ENCODE measurements around the gene UBAP1L.
"Not testable (repeated sequence)": the region's sequence is repeated elsewhere in the genome, so short reads cannot be mapped to it uniquely, and the experiment has no call there.

The UBAP1L gene

DNA sequence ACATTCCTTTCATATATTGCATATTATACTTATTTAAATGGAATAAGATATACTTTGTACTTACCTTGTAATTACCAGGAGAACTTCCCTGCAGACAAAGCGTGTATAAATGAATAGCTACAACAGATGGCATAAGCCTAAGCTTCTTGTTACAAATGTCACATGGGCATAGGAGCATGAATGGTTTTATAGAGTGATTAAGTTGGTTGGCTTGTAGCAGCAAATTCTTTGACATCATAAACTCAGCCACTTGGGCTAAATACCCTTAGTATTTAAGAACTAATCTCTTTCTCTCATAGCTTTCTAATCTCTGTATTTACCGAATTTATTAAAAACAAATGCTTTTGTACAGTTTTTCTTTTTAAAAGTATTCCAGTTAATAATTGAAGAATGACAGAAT is at the start of gene UBAP1L:
UBAP1L (minus strand) TSS at position 115 of the 400 bp plus-strand sequence. CDS start 8,985 bp downstream, outside the sequence.
- DNase-seq = no peak

DNA sequence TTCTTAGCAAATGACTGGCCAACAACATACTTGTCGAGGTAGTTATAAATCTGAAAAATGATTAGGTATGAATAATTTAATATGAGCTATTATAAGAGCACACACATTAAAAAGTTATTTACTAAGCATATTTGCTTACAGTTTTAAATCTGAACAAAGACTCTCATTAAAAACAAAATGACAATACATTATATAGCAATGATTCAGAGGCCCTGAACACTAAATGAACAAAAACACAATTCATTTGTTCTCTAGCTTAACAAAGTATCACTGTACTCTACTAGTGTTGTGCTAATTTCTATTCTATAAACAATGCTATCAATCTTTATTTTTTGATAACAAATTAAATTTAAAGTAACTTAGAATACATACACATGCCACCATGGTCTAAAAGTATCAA is 49.1 kb upstream of the UBAP1L start:
- no peak for DNase-seq

DNA sequence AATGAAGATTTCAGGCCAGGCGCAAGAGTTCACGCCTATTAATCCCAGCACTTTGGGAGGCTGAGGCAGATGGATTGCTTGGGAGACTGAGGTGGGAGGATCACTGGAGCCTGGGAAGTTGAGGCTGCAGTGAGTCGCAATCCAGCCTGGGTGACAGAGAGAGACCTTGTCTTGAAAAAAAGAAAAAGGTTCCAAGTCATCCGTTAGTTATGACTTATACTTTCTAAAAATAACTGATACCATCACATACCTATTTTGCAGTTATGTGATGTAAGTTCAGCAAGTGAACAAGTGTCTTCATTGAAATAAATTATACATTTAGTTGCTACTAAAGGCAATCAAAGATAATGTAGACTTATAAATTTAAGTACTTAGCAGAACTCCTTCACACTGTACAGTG is 48.0 kb upstream of the UBAP1L start:
- DNase-seq = no peak

DNA sequence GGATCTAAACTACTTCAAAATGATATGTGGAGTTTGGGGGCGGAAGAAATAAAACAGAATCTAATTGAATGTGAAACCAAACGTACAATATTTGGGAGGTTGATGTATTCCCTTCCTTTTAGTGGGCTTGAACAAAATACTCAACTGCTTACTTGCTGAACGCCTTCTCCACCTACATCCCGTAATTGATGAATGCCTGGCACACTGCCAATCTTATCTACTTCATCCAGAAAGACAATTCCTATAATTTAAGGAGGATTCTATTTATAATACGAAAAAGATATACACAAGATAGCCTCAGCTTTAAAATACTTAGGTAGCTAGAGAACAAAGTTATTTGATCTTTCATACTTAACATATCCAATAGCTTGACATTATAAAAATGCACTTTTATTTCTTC is 41.7 kb upstream of the UBAP1L start:
- no peak for DNase-seq

DNA sequence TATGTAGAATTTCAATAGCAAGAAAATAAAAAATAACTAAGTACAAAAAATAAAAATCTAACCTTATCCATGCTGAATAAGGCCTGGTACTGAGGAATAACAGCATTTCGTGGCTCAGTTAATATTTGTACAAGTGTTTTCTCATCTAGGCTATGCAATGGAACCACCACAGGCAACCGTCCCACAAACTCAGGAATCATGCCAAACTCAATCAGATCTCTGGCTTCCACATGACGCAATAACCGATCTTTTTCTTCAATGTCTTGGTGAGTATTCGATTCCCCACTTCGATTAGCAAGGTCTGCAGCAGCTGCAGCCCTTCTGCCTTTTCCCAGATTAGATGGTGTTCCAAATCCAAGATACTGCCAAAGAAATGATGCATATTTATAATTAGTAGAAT is 39.7 kb upstream of the UBAP1L start:
- DNase-seq = no peak

DNA sequence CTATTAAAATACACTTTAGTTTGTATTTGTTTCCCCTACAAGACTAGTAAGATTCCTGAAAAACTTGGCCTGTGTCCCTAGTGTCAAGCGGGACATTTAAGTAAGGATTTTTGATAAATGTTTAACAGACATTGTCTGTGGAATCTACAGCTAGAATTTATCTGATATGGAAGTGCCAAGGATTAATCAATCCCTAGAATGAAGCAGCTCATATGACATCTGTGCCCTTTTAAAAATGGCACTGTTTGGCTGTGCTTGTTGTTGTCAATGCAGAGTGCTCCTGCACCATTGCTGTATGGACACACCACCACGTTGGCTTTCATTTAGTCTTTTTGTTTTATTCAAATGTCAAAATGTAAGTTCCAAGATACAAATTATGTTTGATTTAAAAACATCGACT is 32.9 kb upstream of the UBAP1L start:
- DNase-seq = no peak

DNA sequence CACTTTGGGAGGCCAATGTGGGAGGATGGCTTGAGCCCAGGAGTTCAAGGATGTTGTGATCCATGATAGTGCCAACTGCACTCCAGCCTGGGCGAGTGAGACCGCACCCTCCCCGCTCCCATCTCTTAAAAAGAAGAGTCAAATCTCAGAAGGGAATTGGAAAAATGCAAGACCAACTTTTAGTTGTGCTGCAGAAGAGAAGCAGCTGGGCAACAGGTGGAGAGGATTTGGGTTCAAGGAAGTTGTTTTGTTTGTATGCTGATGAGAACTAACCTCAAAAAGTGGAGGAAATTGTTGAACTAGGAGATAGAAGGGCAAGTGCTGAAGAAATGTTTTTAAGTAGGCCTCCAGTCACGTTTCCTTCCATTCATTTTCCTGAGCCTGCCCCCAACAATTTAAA is 31.4 kb upstream of the UBAP1L start:
- no peak for DNase-seq

DNA sequence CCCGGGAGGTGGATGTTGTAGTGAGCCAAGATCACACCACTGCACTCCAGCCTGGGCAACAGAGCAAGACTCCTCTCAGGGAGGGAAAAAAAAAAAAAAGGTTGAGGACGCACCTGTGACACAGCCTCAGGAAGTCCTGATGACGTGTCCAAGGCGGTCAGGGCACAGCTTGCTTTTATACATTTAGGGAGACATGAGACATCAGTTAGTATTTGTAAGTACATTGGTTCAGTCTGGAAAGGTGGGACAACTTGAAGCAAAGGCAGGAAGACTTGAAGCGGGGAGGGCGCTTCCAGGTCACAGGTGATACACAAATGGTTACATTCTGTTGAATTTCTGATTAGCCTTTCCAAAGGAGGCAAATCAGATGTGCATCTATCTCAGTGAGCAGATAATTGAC is 23.6 kb upstream of the UBAP1L start:
- not testable (repeated sequence) for DNase-seq

DNA sequence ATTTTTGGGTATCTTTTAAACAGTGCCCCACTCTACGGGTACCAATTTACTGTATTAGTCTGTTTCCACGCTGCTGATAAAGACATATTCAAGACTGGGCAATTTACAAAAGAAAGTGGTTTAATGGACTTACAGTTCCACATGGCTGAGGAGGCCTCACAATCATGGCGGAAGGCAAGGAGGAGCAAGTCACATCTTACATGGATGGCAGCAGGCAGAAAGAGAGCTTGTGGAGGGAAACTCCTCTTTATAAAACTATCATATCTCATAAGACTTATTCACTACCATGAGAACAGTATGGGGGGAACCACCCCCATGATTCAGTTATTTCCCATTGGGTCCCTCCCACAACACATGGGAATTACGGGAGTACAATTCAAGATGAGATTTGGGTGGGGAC is 22.9 kb upstream of the UBAP1L start:
- not testable (repeated sequence) for DNase-seq

DNA sequence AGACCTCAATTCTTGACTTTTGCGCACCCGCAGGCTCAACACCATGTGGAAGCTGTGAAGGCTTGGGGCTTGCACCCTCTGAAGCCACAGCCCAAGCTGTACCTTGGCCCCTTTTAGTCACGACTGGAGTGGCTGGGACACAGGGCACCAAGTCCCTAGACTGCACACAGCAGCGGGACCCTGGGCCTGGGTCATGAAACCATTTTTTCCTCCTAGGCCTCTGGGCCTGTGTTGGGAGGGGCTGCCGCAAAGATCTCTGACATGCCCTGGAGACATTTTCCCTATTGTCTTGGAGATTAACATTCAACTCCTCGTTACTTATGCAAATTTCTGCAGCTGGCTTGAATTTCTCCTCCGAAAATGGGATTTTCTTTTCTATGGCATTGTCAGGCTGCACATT is 22.1 kb upstream of the UBAP1L start:
- not testable (repeated sequence) for DNase-seq

DNA sequence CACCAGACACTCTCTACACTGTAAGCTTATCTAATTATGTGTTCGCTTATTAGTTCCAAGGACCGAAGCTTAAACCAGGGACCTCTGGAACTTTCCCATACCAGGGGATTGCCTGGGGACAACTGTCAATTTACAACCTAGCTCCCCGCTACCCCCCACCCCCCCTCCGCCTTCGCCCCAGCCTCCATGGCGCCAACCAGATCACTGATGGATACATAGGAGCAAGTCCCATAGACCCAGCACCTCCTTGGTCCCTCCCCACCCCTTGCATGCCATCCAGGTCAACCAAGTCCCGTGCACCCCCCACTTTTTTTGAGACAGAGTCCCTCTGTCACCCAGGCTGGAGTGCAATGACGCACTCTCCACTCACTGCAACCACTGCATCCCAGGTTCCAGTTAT is 19.5 kb upstream of the UBAP1L start:
- no peak for DNase-seq

DNA sequence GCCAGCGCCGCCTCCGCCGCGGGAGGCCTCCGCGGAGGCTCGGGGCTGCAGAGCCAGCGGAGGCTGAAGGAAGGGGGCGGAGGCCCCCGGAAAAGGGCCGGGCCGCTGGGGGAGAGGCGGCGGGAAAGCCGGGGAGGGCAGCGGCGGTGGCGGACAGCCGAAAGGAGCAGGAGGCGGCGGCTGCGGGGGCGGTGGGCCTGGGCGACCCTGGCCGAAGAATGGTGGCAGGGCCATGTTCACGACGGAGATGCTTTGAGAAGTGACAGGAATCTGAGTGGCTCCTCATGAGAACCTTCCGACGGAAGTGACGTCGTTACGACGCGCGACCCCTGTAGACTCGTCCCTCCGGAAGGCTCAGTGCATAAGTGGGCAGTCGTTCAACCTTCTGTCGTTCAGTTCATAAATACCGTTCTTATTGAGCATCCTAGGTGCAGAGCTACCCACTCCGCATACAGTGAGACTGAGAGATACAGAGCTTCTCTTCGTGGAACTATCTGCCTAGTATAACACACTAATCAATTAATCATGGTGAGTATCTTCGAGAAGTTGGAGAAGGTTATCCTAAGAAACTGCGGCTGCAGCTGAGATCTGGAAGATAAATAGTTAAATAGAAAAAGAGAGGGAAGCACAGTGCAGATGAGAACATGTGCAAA is 18.7 kb upstream of the UBAP1L start, which contains the start of gene PDCD7:
PDCD7 (minus strand) TSS at position 261 of the 653 bp plus-strand sequence; CDS start at position 234, 27 bp downstream.
- peak; percentile 73 for DNase-seq

DNA sequence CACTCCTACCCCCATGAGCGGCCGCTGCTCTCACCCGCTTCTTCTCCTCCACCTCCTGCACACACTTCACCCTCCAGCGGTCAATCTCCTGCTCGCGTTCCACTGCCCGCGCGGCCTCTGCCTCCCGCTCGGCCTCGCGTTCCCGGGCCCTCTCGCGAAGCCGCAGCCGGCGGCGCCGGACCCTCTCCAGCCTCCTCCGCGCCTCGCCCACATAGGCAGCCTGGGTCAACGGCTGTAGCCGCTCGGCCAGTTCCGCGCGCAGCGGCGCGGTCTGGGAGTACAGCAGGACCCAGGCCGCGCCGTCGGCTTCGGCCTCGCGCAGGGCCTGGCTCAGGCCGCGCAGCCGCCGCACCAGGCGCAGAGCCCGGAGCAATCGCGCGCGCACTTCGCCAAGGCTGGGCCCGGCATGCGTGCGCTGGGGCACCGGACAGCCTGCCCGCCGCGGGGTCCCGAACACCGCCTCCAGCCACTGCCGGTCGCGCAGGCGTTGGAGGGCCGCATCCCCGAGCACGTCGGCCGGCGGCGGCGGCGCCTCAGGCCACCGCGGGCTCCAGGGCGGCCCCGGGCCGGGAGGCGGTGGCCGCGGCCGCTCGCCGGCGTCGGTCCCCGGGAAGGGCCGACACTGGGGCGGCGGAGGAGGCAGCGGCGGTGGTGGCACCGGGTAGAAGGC is 18.0 kb upstream of the UBAP1L start:
- no peak for DNase-seq

DNA sequence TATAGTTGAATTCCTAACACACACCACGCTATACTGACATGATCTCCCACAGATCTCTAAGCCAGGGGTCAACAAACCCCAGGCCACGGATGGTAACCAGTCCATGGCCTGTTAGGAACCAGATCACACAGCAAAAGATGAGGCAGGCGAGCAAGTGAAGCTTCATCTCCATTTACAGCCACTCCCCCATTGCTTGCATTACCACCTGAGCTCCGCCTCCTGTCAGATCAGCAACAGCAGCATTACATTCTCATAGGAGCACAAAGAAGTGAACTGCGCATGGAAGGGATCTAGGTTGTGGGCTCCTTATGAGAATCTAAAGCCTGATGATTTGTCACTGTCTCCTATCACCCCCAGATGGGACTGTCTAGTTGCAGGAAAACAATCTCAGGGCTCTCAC is 15.9 kb upstream of the UBAP1L start:
- DNase-seq = no peak

DNA sequence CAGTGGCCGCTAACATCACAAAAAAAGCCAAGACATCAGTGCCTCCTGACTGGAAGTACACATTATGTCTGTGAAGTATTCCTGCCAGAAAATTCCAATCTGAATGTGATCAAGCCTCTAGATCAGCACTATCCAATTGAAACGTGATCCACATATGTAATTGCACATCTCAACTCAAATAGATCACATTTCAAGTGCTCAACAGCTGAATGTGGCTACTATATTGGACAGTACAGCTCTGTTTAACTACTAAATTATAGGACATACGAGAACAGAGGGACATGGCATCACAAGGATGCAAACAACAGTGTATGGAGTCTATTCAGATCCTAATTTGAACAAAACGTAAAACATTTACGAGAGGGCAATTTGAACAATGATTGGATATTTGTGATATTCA is 542 bp upstream of the UBAP1L start:
- no peak for DNase-seq

DNA sequence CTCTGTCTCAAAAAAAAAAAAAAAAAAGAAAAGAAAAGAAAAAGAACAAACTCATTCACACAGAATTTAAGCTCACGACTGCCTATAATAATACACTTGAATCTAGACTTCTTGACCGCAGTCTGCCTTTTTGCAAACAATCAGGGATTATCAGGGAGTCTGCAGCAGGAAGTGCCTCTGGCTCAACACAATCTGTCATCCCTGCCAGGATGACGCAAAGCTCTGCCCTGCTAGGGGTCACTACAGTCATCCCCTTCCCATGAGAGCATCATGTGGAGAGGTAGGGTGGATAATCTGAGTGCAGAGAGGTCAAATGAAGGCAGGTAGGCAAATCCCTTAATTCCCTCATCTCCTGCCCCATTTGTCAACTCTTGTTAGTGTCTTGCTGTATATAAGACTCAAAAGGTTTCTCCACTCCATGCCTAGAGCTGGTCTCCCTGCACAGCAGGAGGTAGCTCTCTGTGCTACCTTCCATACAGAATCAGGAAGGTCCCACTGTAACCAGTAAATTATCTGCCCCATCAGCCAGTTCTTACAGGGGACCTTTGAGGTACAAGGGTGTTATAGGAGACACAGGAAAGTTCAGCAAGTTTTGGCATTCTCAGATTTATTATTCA is 4.2 kb downstream of the UBAP1L start:
- DNase-seq = no peak

DNA sequence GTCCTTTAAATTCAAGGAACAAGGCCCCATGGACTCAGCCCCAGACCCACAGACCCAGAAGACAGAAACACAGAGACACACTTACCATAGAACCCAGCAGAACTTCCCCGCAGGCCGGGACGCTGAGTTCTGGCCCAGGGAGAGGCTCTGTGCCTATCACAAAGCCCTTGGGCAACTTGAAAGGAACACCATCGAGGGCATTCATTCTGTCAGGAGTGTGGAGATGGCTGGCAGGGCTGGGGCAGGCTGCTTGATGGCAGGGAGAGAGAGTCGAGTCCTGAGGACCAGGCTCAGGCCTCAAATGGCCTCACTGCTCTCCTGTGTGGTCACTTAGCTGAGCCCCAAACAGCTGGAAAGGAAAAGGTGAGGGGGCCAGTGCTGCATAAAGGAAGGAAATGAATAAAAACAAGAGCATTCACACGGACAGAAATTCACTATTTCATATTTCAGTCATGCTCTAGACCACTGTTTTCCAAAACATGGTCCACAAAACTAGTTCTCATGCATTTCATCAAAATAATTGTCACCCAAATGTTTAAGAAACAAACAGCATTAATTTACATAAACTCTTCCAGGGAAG is 8.9 kb downstream of the UBAP1L start:
- DNase-seq = no peak

DNA sequence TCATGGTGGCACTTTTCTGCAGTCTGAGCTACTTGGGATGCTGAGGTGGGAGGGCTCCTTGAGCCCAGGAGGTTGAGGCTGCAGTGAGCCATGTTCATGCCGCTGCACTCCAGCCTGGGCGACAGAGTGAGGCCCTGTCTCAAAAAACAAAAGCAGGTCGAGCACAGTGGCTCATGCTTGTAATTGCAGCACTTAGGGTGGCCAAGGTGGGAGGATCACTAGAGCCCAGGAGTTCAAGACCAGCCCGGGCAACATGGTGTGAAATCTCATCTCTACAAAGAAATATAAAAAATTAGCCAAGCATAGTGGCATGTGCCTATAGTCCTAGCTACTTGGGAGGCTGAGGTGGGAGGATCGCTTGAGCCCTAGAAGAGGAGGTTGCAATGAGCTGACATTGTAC is 10.0 kb downstream of the UBAP1L start:
- DNase-seq = no peak

DNA sequence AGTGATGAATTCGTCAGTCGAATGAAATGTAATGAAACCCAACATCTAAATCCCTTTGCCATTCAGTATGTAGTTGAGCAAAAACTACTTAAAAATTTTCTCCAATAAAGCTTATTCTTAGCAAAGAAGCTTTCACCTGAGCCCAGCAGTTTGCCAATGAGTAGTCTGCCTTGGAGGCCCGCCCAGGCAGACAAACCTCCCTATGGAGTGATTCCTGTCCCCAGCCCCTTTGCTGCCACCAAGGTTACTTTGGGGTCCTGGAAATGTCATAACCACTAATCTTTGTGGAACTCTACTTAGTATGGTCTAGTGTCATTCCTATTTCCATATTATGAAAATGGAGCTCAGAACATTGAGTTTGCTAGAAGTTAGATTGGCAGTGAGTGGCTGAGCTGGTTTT is 12.1 kb downstream of the UBAP1L start:
- no peak for DNase-seq

DNA sequence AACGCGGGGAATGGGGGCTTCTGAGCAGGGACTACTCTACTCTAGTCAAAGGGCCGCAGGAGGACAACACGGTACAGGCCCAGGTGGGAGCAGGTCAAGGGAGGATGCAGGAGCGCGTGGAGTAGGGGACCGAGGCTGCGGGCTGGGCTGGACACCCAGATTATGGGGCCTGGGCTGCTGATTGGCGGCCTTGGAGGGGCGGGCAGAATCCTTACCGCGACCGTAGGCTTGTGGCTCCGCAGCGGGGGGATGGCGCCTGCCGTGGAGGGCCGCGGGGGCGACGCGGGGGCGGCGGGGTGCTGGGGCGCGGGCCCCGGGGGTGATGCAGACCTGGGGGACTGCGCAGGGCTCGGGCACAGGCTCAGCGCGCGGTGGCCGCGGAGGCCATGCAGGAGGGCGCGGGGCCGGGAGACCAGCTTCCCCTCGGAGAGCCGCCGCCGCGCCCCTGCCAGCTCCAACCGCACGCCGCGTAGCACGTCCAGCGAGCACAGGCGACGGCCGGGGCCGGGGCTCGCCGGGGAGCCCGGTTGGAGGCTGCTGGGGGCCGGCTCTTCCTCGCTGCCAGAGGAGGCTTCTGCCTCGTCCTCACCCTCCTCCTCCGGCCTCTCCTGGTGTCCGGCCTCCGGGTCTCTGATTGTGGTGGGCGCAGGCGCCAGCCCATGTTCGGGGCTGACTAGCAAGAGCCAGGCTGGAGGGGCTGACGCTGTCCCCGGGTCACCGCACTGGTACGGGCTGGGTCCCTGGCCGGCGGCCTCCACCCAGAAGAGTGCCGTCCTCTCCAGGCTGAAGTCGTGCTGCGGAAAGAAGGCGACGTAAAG is 12.9 kb downstream of the UBAP1L start:
- no peak for DNase-seq

DNA sequence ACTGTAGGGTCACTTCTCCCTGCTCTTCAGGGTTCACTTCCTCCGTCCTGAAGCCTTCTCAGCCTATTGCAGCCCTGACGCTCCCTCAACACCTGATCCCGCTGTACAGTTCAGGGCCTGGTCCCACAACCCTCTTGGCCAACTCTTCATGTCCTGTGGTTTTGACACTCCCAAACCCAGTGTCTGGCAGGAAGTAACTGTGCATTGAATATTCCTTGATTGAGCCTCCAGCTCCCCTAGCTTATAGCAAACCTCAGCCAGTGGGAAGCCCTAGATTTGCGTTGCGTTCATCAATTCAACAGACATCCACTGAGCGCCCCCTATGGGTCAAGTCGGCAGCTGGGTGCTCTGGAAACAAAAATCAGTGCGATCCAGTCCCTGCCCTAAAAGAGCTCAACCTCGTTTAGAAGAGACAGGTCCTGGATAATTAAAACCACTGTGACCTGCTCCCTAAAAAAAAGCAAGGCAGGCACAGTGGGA is 13.5 kb downstream of the UBAP1L start:
- DNase-seq = no peak

DNA sequence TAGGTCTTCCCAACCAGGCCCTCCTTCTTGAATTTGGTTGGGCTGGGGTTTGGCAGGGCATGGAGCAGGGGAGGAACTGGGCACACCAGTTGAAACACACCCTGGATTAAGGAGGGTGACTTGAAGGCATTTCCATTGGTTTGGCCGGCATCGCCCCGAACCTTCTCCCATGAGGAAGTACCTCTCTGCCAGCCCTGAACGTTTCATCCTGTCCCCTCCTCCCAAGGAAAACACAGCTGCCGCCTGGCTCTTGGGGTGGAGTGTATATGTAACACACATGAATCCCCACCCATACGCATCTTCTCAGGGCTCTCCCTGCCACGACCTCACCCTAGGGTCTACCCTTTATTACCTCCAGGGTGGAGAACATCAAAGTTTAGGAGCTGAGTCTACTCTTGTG is 14.6 kb downstream of the UBAP1L start:
- DNase-seq = no peak

DNA sequence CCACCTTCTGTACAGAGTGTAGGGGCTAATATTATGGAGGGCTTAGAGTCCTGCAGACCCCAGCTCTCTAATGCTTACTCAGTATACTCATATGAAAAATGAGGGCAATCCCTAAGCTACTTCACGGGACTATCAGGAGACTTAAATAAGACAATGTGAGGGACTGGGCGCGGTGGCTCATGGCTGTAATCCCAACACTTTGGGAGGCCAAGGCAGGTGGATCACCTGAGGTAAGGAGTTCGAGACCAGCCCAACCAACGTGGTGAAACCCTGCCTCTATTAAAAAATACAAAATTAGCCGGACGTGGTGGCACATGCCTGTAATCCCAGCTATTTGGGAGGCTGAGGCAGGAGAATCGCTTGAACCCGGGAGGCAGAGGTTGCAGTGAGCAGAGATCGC is 15.2 kb downstream of the UBAP1L start:
- DNase-seq = not testable (repeated sequence)
